Measurements from ENCODE around the gene BMPR1A.
"Not testable (repeated sequence)": the region's sequence is repeated elsewhere in the genome, so short reads cannot be mapped to it uniquely, and the experiment has no call there.

The BMPR1A gene

GRCh38 chr10:86967481-86967941, 211.1 kb downstream of the BMPR1A start:
- Mint-ChIP-seq H3K4me1 (peaks cover 40% of the 10 kb centered on the region), H3K27ac (peak overlapping the region; percentile 58), H3K36me3 (no peaks in the 10 kb centered on the region), H3K27me3 (peaks cover 60% of the 10 kb centered on the region), H3K4me3 (no peak overlapping the region), H3K9me3 (no peaks in the 10 kb centered on the region)
- DNase-seq: no peak
- CTCF ChIA-PET: interaction anchor here (1.2 to 5.4 kb wide), 3 partner anchors 9 to 28 kb away, joined by 3 to 46 read pairs (median 14); no protein-coding TSS in a partner anchor

- peak within 1 kb of the TSS; percentile 58 for H3K27ac Mint-ChIP-seq
- CTCF ChIA-PET: interaction anchor here (1.1 to 5.4 kb wide), 2 partner anchors 8 to 29 kb away, joined by 6 to 46 read pairs; no protein-coding TSS in a partner anchor
- no peaks in the 10 kb centered on the region for H3K36me3 Mint-ChIP-seq
- H3K9me3 Mint-ChIP-seq: no peaks in the 10 kb centered on the region
- peaks cover 69% of the 10 kb centered on the region for H3K27me3 Mint-ChIP-seq
- no peak for DNase-seq
- peaks cover 43% of the 10 kb centered on the region for H3K4me1 Mint-ChIP-seq
- no peak within 1 kb of the TSS for H3K4me3 Mint-ChIP-seq
Observed at GRCh38 chr10:86968271-86968993, 212.0 kb downstream of the BMPR1A start, which contains the start of gene ADIRF. Gene ADIRF (plus strand): TSS chr10:86968482. CDS start chr10:86968545, 63 bp downstream.

GRCh38 chr10:86968994-86969355, 212.6 kb downstream of the BMPR1A start:
- H3K9me3 Mint-ChIP-seq: no peaks in the 10 kb centered on the region
- H3K27me3 Mint-ChIP-seq: peaks cover 74% of the 10 kb centered on the region
- H3K4me3 Mint-ChIP-seq: no peak overlapping the region
- peaks cover 43% of the 10 kb centered on the region for H3K4me1 Mint-ChIP-seq
- DNase-seq: no peak
- CTCF ChIA-PET: interaction anchor here (1.0 to 5.4 kb wide), 3 partner anchors 9 to 118 kb away, joined by 3 to 46 read pairs (median 6); no protein-coding TSS in a partner anchor
- no peak overlapping the region for H3K27ac Mint-ChIP-seq
- H3K36me3 Mint-ChIP-seq: no peaks in the 10 kb centered on the region

- Mint-ChIP-seq H3K9me3 (no peaks in the 10 kb centered on the region), H3K27me3 (peaks cover 79% of the 10 kb centered on the region), H3K4me3 (peak overlapping the region; percentile 65), H3K36me3 (no peaks in the 10 kb centered on the region), H3K4me1 (peaks cover 43% of the 10 kb centered on the region), H3K27ac (no peak overlapping the region)
- no peak for DNase-seq
- CTCF ChIA-PET: interaction anchor here (0.7 to 5.4 kb wide), 4 partner anchors 9 to 124 kb away, joined by 3 to 46 read pairs (median 4); no protein-coding TSS in a partner anchor
Observed at GRCh38 chr10:86969421-86970041, 213.1 kb downstream of the BMPR1A start.

- no peak for DNase-seq
- peaks cover 84% of the 10 kb centered on the region for H3K27me3 Mint-ChIP-seq
- H3K4me1 Mint-ChIP-seq: peaks cover 43% of the 10 kb centered on the region
- H3K9me3 Mint-ChIP-seq: no peaks in the 10 kb centered on the region
- H3K4me3 Mint-ChIP-seq: peak overlapping the region; percentile 65
- CTCF ChIA-PET: interaction anchor here (0.7 to 5.4 kb wide), 4 partner anchors 10 to 123 kb away, joined by 3 to 46 read pairs (median 4); no protein-coding TSS in a partner anchor
- no peaks in the 10 kb centered on the region for H3K36me3 Mint-ChIP-seq
- H3K27ac Mint-ChIP-seq: peak overlapping the region; percentile 75
Observed at GRCh38 chr10:86970162-86970981, 214.0 kb downstream of the BMPR1A start.

GRCh38 chr10:86970982-86971231, 214.5 kb downstream of the BMPR1A start:
- H3K9me3 Mint-ChIP-seq: no peaks in the 10 kb centered on the region
- H3K36me3 Mint-ChIP-seq: no peaks in the 10 kb centered on the region
- peak overlapping the region; percentile 65 for H3K4me3 Mint-ChIP-seq
- H3K4me1 Mint-ChIP-seq: peaks cover 38% of the 10 kb centered on the region
- peaks cover 84% of the 10 kb centered on the region for H3K27me3 Mint-ChIP-seq
- DNase-seq: no peak
- CTCF ChIA-PET: interaction anchor here (1.4 kb wide), 1 partner anchor 11 kb away, joined by 5 read pairs; no protein-coding TSS in a partner anchor
- H3K27ac Mint-ChIP-seq: peak overlapping the region; percentile 75

GRCh38 chr10:86971232-86971991, 215.0 kb downstream of the BMPR1A start:
- H3K27me3 Mint-ChIP-seq: peaks cover 83% of the 10 kb centered on the region
- CTCF ChIA-PET: interaction anchor here (1.4 kb wide), 1 partner anchor 11 kb away, joined by 5 read pairs; no protein-coding TSS in a partner anchor
- H3K27ac Mint-ChIP-seq: peak overlapping the region; percentile 42
- peak; percentile 87 for DNase-seq
- no peaks in the 10 kb centered on the region for H3K9me3 Mint-ChIP-seq
- H3K36me3 Mint-ChIP-seq: no peaks in the 10 kb centered on the region
- peaks cover 33% of the 10 kb centered on the region for H3K4me1 Mint-ChIP-seq
- H3K4me3 Mint-ChIP-seq: peak overlapping the region; percentile 65

- no peaks in the 10 kb centered on the region for H3K36me3 Mint-ChIP-seq
- CTCF ChIA-PET: no interaction called here
- DNase-seq: no peak
- peak overlapping the region; percentile 2 for H3K4me3 Mint-ChIP-seq
- H3K27me3 Mint-ChIP-seq: peaks cover 73% of the 10 kb centered on the region
- H3K4me1 Mint-ChIP-seq: peaks cover 22% of the 10 kb centered on the region
- H3K9me3 Mint-ChIP-seq: no peaks in the 10 kb centered on the region
- H3K27ac Mint-ChIP-seq: no peak overlapping the region
Observed at GRCh38 chr10:86972613-86973380, 216.4 kb downstream of the BMPR1A start.

GRCh38 chr10:86974484-86974883, 218.1 kb downstream of the BMPR1A start:
- H3K27ac Mint-ChIP-seq: no peak overlapping the region

GRCh38 chr10:86976362-86977056, 220.1 kb downstream of the BMPR1A start:
- CTCF ChIA-PET: interaction anchor here (1.1 kb wide), 1 partner anchor 10 kb away, joined by 3 read pairs; no protein-coding TSS in a partner anchor
- Mint-ChIP-seq H3K9me3 (no peaks in the 10 kb centered on the region), H3K36me3 (no peaks in the 10 kb centered on the region), H3K27ac (no peak overlapping the region), H3K27me3 (peaks cover 64% of the 10 kb centered on the region), H3K4me1 (peaks cover 7% of the 10 kb centered on the region), H3K4me3 (no peak overlapping the region)
- no peak for DNase-seq

More at GRCh38 chr10:86974484-86974883, 218.1 kb downstream of the BMPR1A start:
- Mint-ChIP-seq H3K36me3 (no peaks in the 10 kb centered on the region), H3K4me1 (peaks cover 14% of the 10 kb centered on the region), H3K27me3 (peaks cover 66% of the 10 kb centered on the region), H3K9me3 (no peaks in the 10 kb centered on the region), H3K4me3 (no peak overlapping the region)
- no peak for DNase-seq
- CTCF ChIA-PET: no interaction called here

- CTCF ChIA-PET, H3K27ac Mint-ChIP-seq, H3K36me3 Mint-ChIP-seq, H3K4me3 Mint-ChIP-seq, H3K4me1 Mint-ChIP-seq, H3K9me3 Mint-ChIP-seq, DNase-seq: not testable (repeated sequence)
- peaks cover 45% of the 10 kb centered on the region for H3K27me3 Mint-ChIP-seq
Observed at GRCh38 chr10:86978457-86978856, 222.0 kb downstream of the BMPR1A start.

- H3K27me3 Mint-ChIP-seq: peaks cover 37% of the 10 kb centered on the region
- DNase-seq: no peak
- H3K4me3 Mint-ChIP-seq: no peak overlapping the region
- CTCF ChIA-PET: no interaction called here
- no peaks in the 10 kb centered on the region for H3K4me1 Mint-ChIP-seq
- H3K27ac Mint-ChIP-seq: no peak overlapping the region
- no peaks in the 10 kb centered on the region for H3K36me3 Mint-ChIP-seq
- no peaks in the 10 kb centered on the region for H3K9me3 Mint-ChIP-seq
Observed at GRCh38 chr10:86979296-86979818, 222.9 kb downstream of the BMPR1A start.
